Activated gamma-delta T cell treated with Interleukin-2 at 50 U/mL for 16 hours (primary cell): ENCODE data around the gene ADGRG4.

ENCODE experiments used
- DNase-seq: peaks from one replicate; pipeline ENCODE4 v3.0.0-alpha.2; 2020

The ADGRG4 gene

DNA sequence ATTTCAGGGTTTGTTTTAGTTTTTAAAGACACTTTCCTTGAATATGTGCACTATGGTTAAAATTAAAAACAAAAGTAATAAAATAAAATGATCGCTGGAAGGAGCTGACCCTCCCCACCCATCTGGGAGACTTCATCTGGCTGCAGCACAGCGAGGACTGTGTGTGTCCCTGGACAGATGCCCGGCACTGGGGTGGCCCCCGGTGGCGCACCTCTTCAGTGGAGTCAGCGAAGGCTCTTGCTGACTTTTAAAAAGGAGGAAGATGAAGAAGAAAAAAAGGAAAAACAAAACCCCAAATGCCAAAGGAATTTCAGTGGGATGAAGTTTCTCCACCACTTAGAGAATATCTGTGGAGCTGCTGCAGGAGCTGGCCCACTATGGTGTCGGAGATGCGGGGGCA lies 5.4 kb upstream of the ADGRG4 start:
- no peak for DNase-seq

DNA sequence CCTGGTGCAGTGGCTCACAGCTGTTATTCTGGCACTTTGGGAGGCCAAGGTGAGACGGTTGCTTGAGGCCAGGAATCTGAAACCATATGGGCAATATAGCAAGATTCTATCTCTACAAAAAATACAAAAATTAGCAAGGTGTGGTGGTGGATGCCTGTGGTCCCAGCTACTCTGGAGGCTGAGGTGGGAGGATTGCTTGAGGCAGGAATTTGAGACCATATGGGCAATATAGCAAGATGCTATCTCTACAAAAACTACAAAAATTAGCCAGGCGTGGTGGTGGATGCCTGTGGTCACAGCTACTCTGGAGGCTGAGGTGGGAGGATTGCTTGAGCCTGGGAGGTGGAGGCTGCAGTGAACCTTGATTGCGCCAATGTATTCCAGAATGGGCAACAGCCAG lies 2.3 kb downstream of the ADGRG4 start:
- no peak for DNase-seq

DNA sequence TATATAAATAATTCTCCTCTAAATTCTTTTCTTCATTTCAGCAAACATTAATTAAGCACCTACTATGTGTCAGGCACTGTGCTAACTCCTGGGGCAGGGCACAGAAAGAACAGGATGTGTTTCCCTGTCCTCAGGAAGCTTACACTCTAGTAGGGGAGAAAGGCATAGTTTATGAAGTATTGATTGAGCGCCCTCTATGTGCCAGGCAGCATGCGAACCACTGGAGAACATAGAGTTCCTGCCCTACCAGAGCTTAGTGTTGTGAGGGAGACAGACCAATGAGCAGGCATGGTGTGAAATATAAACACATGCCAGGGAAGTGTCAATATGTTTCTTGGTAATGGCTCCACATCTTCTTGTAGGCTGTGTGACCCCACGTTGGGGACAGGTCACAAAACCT lies 3.7 kb downstream of the ADGRG4 start:
- no peak for DNase-seq

DNA sequence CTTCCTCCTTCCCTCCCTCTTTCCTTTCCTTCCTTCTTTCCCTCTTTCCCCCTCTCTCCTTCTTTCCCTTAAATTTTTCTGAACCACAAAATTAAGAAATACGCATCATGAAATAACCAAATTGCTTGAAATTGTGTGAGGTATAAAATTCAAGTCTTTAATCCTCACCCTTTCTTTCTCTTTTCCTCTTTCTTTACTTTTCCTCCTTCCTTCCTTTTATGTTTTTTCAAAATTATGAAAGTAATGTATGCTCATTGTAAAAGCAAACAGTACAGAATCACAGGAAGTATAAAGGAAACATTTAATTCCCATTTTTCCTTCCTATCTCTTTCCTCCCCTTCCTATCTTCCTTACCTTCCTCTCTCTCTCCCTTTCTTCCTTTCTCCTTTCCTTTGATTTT lies 5.4 kb downstream of the ADGRG4 start:
- DNase-seq: no peak

DNA sequence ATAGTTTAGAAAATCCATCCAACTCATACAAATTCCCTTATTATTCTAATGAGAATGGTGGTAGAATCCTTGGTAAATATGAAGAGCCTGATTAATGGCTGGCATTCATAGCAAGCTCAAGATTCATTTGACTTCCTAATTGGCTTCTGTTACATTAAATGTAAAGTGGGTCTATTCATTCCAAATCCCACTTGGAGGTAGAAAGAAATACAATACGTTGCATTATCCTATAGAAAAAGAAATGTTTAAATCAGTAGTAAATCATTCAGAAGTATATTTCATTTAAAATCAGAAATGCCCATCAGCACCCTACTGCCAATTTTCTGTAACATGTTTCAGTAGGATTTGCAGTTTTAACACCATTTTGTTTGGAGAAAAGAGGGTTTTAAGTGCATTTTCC lies 6.7 kb downstream of the ADGRG4 start:
- DNase-seq: no peak

DNA sequence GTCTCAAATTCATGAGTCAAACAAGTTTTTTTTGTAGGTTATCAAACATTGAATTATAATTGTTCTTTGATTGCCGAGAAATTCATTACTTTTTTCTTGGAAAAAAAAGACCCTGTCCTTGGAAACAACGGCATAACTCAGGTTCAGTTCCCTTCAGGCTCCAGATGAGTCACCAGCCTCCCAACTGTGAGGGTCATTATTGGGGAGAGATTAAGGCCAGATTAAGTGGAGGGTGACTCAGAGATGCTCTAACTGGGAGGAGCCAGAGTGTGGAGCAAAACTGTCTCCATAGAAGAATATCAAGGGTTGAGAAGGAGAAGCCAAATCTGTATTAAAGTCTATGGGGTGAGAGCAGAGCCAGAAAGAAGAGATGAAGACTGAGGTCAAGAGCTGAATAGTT lies 9.6 kb downstream of the ADGRG4 start:
- no peak for DNase-seq

DNA sequence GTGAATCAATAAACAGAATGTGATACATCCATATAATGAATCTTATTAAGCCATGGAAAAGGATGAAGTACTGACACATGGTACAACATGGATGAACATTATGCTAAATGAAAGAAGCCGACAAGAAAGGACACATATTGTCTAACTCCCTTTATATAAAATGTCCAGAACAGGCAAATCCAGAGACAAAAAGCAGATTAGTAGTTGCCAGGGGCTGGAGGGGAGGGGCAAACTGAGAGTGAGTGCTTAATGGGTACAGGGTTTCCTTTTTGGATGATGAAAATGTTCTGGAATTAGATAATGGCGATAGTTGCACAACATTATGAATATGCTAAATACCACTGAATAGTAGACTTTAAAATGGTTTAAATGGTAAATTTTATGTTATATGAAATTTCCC lies 17.4 kb downstream of the ADGRG4 start:
- DNase-seq: no peak

DNA sequence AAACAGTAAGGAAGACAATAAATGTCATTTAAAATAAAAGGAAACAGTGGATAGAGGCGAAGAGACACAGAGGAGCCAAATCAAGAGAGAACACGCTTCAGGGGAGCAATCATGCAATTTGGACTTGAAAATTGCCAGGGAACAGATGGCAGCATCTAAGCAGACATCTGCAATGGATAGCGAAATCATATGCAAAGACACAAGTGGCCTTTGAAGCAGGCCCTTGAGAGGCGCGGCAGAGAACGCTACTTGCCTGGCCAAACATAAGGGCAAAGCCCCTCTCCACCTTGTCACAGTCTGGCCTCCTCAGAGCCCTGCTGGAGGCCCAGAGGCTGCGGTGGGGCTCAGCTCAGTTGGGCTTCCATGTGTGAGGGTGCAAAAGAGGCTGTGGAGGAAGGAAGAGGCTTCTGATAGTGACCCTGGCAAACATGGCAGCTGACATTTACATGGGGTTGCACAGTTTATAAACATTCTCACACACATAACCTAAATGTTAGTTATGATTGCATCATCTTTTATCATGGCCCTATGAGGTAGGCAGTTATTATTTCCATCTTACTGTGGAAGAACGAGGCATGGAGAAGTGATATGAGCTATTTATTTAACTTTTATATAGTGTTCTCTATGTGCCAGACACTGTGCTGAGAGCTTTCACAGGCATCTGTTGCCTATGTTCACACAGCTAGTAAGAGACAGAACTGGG lies 18.3 kb downstream of the ADGRG4 start:
- no peak for DNase-seq

DNA sequence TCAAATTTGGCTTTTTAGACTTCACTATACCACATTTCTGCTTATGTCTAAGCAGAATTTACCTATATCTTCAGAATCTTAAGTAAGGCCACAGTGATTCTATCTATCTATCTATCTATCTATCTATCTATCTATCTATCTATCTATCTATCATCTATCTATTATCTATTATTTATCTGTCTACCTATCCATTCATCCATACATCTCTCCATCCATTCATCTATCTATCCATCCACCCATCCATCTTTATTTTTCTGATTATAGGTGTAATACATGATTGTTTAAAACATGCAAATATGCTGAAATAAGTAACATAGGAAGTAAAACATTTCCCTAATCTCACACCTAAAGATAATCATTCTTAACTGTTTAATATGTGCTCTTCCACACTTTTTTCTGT lies 18.8 kb downstream of the ADGRG4 start:
- no peak for DNase-seq

DNA sequence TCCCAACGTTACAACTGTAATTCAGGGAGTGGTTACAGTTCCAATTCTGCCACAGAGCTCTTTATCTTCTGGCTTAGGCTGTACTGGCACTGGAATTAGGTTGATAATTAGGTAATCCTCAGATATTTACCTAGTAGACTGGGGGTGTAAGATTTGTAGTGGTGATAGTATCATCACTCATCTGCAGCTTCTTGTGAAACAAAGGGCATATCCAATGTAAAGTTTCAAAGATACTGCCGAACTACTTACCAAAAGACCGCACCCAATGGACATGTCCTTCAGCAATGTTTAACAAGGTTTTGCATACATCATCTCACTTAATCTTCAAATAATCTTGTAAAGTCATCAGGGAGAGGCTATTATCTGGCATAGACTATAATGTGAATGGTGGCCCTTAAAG lies 20.8 kb downstream of the ADGRG4 start:
- DNase-seq: no peak

DNA sequence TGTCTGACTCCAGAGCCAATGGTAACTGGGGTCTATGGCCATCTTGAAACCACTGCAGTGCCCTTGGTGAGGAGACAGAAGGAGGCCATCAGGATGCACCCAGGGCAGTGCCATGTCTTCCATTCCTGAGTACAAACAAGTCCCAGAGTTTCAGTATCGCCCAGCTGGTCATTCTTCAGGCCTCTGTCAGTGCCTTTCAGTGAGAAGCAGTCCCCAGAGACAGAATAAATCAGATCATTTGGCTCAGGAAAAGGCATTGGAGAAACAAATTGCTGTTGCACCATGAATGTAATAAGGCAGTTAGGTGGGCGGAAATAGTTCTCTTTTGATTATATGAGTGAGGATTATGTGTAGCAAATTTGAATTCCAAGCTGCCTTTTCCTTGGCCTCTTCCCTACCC lies 21.3 kb downstream of the ADGRG4 start:
- no peak for DNase-seq

DNA sequence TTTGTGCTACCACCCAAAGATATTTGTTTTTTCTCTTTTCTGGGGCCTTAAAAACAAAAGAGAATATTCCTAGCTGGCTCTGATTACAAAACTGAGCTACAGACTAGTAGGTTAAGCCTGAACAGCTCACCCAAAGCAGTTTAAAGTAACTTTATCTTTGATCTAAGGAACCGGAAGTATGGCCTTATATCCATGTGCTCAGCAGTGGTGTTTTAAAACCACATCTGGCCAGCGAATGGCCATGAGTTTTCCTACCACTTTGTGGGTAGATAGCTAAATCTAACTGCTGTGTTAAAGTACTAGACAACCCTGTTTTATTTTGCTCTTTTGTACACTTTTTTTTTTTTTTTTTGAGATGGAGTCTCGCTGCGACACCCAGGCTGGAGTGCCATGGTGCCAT lies 24.6 kb downstream of the ADGRG4 start:
- no peak for DNase-seq

DNA sequence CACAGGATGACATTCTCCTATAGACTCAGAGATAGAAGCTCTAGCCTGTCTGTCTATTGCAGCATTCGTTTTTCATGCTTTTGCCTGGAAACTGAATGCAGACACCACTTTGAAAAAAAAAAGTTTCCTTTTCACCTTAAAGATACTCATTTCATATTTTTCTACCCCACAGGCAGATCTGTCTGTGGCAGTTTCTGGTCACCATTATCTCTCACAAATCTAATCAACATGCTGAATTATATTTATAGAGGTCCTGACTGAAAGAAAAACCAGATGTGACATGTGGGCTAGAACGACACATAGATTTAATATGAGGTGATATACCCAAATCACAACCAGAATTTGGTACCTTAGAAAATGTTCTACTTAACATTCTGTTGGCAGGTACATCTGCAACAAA lies 28.2 kb downstream of the ADGRG4 start:
- DNase-seq: no peak

DNA sequence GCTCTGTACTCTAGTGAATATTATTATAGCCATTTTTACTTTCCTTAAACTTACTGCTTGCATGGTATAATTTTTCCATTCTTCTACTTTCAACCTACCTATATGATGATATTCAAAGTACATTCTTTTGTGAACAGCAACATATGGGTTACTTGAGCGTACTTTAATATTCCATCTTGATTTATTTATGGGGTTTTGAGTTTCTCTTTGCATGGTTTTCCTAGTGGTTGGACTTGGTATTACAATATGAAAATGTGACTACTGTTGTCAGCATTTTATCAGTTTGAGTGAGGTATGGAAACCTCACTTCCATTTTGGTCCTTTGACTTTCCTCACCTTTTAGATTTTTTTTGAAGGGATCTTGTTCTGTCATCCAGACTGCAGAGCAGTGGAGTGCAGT lies 35.9 kb downstream of the ADGRG4 start:
- no peak for DNase-seq

DNA sequence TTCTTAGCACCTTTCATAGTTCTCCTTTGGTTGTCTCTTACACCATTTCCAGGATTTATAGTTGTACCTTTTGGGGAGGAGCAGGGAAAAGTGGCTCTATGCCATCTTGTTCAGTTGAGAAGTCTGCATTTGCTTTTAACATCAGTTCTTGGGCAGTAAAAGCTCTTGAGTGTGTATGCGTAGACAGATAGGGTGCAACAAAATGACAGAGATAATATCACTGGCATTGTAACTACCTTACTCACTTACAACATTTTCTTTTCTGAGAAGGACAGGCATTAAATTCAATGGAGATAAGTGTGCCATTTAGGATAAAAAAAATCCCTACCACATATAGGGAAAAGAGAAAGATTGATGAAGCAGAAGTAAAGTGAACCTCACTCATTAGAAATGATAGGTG lies 38.9 kb downstream of the ADGRG4 start:
- DNase-seq: no peak

DNA sequence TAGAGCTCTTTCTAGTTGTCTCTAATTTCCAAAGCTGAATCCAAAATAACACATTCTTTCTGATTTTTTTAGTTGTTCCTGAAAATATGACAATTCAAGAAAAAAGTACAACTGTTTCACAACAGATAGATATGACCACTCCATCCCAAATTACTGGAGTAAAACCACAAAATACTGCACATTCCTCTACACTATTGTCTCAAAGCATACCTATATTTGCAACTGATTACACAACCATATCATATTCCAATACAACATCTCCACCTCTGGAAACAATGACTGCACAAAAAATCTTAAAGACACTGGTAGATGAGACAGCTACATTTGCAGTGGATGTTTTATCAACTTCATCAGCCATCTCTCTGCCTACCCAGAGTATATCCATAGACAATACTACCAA lies 43.6 kb downstream of the ADGRG4 start:
- DNase-seq: no peak

DNA sequence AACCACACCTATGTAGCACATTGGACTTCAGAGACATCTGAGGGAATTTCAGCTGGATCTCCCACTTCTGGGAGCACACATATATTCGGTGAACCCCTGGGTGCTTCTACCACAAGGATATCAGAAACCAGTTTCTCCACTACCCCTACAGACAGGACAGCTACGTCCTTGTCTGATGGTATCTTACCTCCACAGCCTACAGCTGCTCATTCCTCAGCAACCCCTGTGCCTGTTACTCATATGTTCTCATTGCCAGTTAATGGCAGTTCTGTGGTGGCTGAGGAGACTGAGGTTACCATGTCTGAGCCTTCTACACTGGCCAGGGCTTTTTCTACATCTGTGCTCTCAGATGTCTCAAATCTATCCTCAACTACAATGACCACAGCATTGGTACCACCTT lies 45.7 kb downstream of the ADGRG4 start:
- no peak for DNase-seq

DNA sequence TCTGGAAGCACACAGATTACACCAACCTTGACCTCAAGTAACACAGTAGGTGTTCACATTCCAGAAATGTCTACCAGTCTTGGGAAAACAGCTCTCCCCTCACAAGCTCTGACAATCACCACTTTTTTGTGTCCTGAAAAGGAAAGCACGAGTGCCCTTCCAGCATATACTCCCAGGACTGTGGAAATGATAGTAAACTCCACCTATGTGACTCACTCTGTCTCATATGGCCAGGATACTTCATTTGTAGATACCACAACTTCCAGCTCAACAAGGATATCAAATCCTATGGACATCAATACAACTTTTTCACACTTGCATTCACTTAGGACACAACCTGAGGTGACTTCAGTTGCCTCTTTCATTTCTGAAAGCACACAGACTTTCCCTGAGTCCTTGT lies 46.9 kb downstream of the ADGRG4 start:
- no peak for DNase-seq

DNA sequence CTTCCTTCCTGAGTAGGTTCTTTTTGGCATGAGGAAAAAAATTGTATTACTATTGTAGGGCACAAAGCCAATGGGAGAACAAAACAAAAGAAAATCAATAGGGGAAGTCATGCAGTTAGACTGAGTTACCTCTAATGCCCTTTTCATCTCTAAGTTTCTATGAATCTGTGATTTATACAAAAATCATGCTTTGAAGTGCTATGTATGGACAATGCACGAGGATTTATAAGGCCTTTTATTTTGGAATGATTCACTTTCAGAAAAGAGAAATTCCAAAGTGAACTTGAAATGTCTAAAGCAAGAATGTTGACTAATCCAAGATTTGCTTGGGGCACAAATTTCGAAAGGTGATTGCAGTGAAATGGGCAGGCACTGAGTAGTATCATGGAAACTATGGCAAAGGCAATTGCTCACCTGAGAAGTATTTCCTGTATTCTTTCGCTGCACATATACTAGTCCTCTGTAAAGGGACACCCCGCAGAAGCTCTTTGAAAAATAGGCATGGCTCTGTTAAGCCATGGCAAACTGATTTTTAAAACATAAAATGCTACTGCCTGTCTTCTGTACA lies 52.8 kb downstream of the ADGRG4 start:
- DNase-seq: no peak

DNA sequence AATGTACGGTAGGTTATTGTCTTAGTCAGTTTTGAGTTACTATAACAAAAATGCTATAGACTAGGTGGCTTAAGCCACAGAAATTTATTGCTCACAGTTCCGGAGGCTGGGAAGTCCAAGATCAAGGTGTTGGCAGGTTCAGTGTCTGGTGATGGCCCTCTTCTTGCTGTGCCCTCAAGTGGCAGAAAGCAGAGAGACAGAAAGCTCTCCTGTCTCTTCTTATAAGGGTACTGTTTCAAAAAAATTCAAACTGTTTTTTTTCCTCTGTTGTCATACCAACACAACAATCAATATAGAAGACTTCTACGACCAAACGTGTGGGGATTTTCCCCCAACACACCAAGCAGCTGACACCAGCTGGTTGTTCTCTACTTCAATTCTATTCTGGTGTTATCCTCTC lies 53.4 kb downstream of the ADGRG4 start:
- no peak for DNase-seq

DNA sequence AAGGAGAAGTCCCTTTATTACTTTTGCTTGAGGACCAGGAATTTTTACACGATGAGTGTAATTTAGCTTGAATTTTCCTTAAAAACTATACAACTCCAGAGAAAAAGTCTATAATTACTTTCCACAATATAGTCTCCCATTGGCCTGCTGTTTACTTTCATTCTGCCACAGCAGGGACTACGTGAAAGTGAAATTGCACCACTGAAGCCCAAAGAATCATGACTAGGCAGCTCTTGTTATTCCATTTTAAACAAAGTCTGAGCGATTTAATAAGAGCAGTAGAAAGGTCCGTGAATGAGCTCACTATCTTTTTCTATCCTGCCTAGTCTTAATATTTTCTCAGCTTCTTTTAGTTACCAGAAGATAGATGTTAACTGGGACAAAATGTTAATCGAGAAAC lies 68.6 kb downstream of the ADGRG4 start:
- DNase-seq: no peak

DNA sequence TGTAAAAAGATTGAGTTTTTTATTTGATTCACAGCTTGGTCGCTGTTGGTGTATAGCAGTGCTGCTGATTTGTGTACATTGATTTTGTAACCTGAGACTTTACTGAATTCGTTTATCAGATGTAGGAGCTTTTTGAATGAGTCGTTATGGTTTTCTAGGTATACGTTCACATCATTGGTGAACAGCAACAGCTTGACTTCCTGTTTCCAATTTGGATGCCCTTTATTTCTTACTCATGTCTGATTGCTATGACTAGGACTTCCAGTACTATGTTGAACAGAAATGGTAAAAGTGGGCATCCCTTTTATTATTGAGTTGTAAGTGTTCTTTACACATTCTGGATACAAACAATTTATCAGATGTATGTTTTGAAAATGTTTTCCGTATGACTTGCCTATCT lies 76.0 kb downstream of the ADGRG4 start:
- DNase-seq: no peak

DNA sequence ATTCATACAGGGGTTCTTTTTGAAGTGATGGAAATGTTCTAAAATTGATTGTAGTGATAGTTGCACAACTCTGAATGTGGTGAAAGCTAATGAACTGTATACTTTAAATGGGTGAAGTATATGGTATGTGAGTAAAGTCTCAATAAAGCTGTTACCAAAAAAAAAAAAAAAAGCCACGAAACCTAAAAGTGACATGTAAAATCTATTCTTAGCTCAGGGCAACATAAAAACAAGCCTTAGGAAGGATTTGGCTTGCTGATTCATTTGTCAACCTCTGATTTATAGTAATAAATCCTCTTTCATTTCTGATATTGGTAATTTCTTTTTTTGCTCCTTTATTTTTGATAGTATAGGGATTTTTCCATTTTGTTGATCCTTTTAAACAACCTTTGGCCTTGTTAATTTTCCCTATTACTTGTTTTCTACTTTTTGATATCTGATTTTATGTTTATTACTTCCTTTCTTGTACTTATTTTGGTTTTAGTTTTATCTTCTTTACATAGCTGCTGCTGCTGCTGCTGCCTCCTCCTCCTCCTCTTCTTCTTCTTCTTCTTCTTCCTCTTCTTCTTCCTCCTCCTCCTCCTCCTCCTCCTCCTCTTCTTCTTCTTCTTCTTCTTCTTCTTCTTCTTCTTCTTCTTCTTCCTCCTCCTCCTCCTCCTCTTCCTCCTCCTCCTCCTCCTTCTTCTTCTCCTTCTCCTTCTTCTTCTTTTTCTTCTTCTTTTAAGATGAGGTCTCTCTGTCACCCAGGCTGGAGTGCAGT lies 79.4 kb downstream of the ADGRG4 start:
- no peak for DNase-seq

DNA sequence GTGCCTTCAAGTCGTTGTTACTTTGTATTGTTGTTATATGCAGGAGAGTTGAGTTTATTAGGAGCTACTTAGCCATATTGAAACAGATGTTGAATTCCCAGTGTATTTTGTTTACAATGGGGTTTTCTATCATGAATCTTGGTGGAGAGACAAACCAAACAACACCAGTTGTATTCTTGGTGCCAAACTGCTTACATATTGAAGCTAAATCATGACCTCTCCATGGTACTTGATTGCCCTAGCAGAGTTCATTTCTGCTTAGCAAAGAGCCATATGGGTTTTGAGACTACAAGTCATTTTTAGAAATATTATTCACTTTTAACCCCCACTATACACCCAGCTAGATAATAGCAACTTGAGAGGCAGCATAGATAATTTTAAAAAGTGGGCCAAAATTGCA lies 85.4 kb downstream of the ADGRG4 start:
- DNase-seq: no peak

DNA sequence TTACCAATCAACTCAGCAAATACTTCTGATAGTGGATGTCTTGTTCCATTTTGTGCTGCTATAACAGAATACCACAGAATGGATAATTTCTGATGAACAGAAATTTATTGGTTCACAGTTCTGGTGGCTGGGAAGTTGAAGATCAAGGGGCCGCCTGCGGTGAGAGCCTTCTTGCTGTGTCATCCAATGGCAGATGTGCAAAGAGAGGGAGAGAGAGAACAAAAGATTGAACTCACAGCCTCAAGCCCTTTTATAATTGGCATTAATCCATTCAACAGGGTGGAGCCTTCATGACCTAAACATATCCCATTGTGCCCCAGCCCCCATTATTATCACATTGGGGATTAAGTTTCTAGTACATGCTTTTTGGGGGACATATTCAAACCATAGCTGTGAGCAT lies 86.1 kb downstream of the ADGRG4 start:
- no peak for DNase-seq
